HCT116 (cell line): ENCODE measurements around the gene SRGAP2.
"Not testable (repeated sequence)": the region's sequence is repeated elsewhere in the genome, so short reads cannot be mapped to it uniquely, and the experiment has no call there.

Experiments used
- CTCF ChIP-seq, 3 experiments: fragments of 200-600 bp in 1 of 3; sonication (generic) in 1 of 3; IDR thresholded peaks in 2 of 3; conservative IDR thresholded peaks in 1 of 3; 2 replicates each; pipeline ENCODE4 v1.5.1; 2012 to 2017; ENCODE audit warnings: low read depth in 2 of 3, low read length in 2 of 3, antibody characterized with exemption in 1 of 3, borderline replicate concordance in 1 of 3, control low read depth in 1 of 3, mild to moderate bottlenecking in 1 of 3, mixed read lengths in 1 of 3, mixed run types in 1 of 3, moderate library complexity in 1 of 3; ENCODE audit not compliant: insufficient read depth in 1 of 3
- ZNF274 ChIP-seq: fragments of 200-500 bp; sonication (Bioruptor generic); IDR thresholded peaks from 2 replicates; pipeline ENCODE4 v1.6.1; 2014; ENCODE audit warnings: mild to moderate bottlenecking, low read depth, low read length, inconsistent platforms

GRCh38 chr1:206250953-206251681, 47.8 kb downstream of the SRGAP2 start:
- not testable (repeated sequence) for TF ChIP-seq ZNF274; CTCF (IDR thresholded peaks at IDR 0.05 in 2 of 3, conservative IDR thresholded peaks at IDR 0.05 in 1 of 3; ENCODE audit: borderline replicate concordance in 1 of 3, insufficient read depth in 1 of 3, low read depth in 2 of 3, low read length in 2 of 3)
